K562 (cell line): ENCODE measurements around the gene SORT1. TPM values are rescaled to one million over a fixed set of nuclear protein-coding genes. Genes with fewer than 3 reads are reported as not detected.
A peak's percentile ranks its signal among the peaks of the same experiment; 100 is the strongest.

ENCODE experiments used
- AFF4 ChIP-seq: sonication (generic); formaldehyde crosslinking; IDR thresholded peaks from 2 replicates; pipeline ENCODE4 v1.8.0; 2023; ENCODE audit warnings: mild to moderate bottlenecking, missing genetic modification reagents
- ERF ChIP-seq: fragments of 450-650 bp; formaldehyde crosslinking; IDR thresholded peaks from 2 replicates; pipeline ENCODE4 v1.4.0; 2020; ENCODE audit warnings: mild to moderate bottlenecking, mixed read lengths
- ILF3 ChIP-seq: fragments of 450-650 bp; IDR thresholded peaks from 2 replicates; pipeline ENCODE4 v1.6.1; 2018; ENCODE audit warnings: antibody characterized with exemption, mild to moderate bottlenecking, moderate library complexity, borderline replicate concordance
- KLF6 ChIP-seq: fragments of 250-450 bp; sonication (Bioruptor Pico); IDR thresholded peaks from 2 replicates; pipeline ENCODE4 v1.4.0; 2020; ENCODE audit warnings: mild to moderate bottlenecking, moderate library complexity, borderline replicate concordance
- MAFK ChIP-seq: IDR thresholded peaks from 2 replicates; pipeline ENCODE4 v1.6.1; 2011; ENCODE audit warnings: low read length, improper control_type of control experiment
- MED1 ChIP-seq: sonication (generic); formaldehyde crosslinking; IDR thresholded peaks from 2 replicates; pipeline ENCODE4 v1.8.1; 2023; ENCODE audit warnings: missing genetic modification reagents, borderline replicate concordance
- MYC ChIP-seq, 2 experiments: fragments of 250-450 bp in 1 of 2; sonication (Bioruptor Pico) in 1 of 2; IDR thresholded peaks; 2 replicates each; pipeline versions ENCODE4 v1.5.1 to v1.6.1; 2012 to 2021; ENCODE audit warnings: low read depth in 2 of 2, borderline replicate concordance in 1 of 2, improper control_type of control experiment in 1 of 2, low read length in 1 of 2, mild to moderate bottlenecking in 1 of 2, moderate library complexity in 1 of 2
- NFIC ChIP-seq: fragments of 450-650 bp; IDR thresholded peaks from 2 replicates; pipeline ENCODE4 v1.6.1; 2017; ENCODE audit warnings: mild to moderate bottlenecking, inconsistent platforms
- PHF8 ChIP-seq: fragments of 200-600 bp; sonication (generic); IDR thresholded peaks from 2 replicates; pipeline ENCODE4 v1.6.1; 2012; ENCODE audit warnings: mixed run types, mild to moderate bottlenecking, inconsistent platforms, low read length, moderate library complexity, borderline replicate concordance
- PRMT5 ChIP-seq: sonication (generic); formaldehyde crosslinking; IDR thresholded peaks from 2 replicates; pipeline ENCODE4 v1.5.0; 2020; ENCODE audit warnings: missing genetic modification reagents
- SMC3 ChIP-seq: conservative IDR thresholded peaks from 2 replicates; pipeline ENCODE4 v1.6.1; 2011; ENCODE audit warnings: low read depth, low read length, improper control_type of control experiment; ENCODE audit not compliant: insufficient read depth
- SP1 ChIP-seq: sonication (generic); formaldehyde crosslinking; IDR thresholded peaks from 2 replicates; pipeline ENCODE4 v1.8.1; 2022; ENCODE audit warnings: mild to moderate bottlenecking, missing genetic modification reagents
- ZFP30 ChIP-seq: fragments of 250-450 bp; sonication (Bioruptor Pico); IDR thresholded peaks from 2 replicates; pipeline ENCODE4 v1.8.0; 2022; ENCODE audit warnings: moderate library complexity, mild to moderate bottlenecking, inconsistent platforms, borderline replicate concordance
- ZNF212 ChIP-seq: fragments of 450-650 bp; formaldehyde crosslinking; IDR thresholded peaks from 2 replicates; pipeline ENCODE4 v1.4.0; 2020; ENCODE audit warnings: mild to moderate bottlenecking
- ZNF436 ChIP-seq: fragments of 250-450, 450-650 bp; sonication (Bioruptor Pico); formaldehyde crosslinking; IDR thresholded peaks from 2 replicates; pipeline ENCODE4 v1.7.0; 2020; ENCODE audit warnings: mild to moderate bottlenecking
- polyA plus RNA-seq, 8 experiments: library from polyadenylated mRNA; depleted of rRNA in 4 of 8; stranded (reverse) in 5 of 8; unstranded in 3 of 8; fragments of >200 nt; fragmentation: Nextera tagmentation in 2 of 8; fragmentation: Illumina TruSeq in 1 of 8; extraction: Ambion mirVana in 2 of 8; extraction: Trizol in 1 of 8; gene quantifications; 2 replicates each; pipeline versions ENCODE4 v1.2.1 to v1.2.3, GENCODE V29; 2011 to 2014; ENCODE audit warnings: inconsistent platforms in 1 of 8, missing spikeins in 1 of 8
- total RNA-seq, 7 experiments: library from RNA; depleted of rRNA in 6 of 7; stranded (reverse); fragments of >200 nt in 6 of 7; fragmentation: Illumina TruSeq in 2 of 7; extraction: Trizol in 2 of 7; gene quantifications; 2 replicates each; pipeline versions ENCODE4 v1.2.1 to v1.2.3, GENCODE V29; 2011 to 2021; ENCODE audit warnings: low replicate concordance in 1 of 7
- TF ChIP-seq, protein P1 (sequence below): fragments of 250-450 bp; sonication (Bioruptor Pico); IDR thresholded peaks from 2 replicates; pipeline ENCODE4 v1.4.0; 2020; ENCODE audit warnings: mild to moderate bottlenecking
- TF ChIP-seq, protein P2 (sequence below): conservative IDR thresholded peaks from 2 replicates; pipeline ENCODE4 v1.6.1; 2011; ENCODE audit warnings: low read depth, mild to moderate bottlenecking, low read length; ENCODE audit not compliant: control insufficient read depth
- TF ChIP-seq, protein P3 (sequence below): sonication (generic); formaldehyde crosslinking; IDR thresholded peaks from 2 replicates; pipeline ENCODE4 v1.8.0; 2022; ENCODE audit warnings: missing genetic modification reagents, mild to moderate bottlenecking, borderline replicate concordance

Gene SORT1
- total and polyA plus RNA-seq, 9 of the 15 experiments (the other 6 are each of a cell fraction or from before 2014, with no cell fraction given) = 27.4 to 112 (median 65.0) TPM

- TF ChIP-seq MYC (IDR thresholded peaks at IDR 0.05; ENCODE audit: low read depth, low read length) = peak; percentile 64
- TF ChIP-seq MYC (CRISPR knock-in tag; IDR thresholded peaks at IDR 0.05; ENCODE audit: borderline replicate concordance, low read depth) = no peak
- peak; percentile 75 for TF ChIP-seq MAFK
- no peak for TF ChIP-seq ILF3
- peak; percentile 57; the same call in 1 of the 2 replicates for TF ChIP-seq PHF8
- no peak for TF ChIP-seq AFF4
- 0 out of 2 replicates have a peak, but pooled peaks have one; percentile 22 for TF ChIP-seq KLF6 (CRISPR knock-in tag)
- peak; percentile 59 for TF ChIP-seq NFIC
- TF ChIP-seq ZFP30 (CRISPR knock-in tag) = no peak
- TF ChIP-seq, protein P1, sequence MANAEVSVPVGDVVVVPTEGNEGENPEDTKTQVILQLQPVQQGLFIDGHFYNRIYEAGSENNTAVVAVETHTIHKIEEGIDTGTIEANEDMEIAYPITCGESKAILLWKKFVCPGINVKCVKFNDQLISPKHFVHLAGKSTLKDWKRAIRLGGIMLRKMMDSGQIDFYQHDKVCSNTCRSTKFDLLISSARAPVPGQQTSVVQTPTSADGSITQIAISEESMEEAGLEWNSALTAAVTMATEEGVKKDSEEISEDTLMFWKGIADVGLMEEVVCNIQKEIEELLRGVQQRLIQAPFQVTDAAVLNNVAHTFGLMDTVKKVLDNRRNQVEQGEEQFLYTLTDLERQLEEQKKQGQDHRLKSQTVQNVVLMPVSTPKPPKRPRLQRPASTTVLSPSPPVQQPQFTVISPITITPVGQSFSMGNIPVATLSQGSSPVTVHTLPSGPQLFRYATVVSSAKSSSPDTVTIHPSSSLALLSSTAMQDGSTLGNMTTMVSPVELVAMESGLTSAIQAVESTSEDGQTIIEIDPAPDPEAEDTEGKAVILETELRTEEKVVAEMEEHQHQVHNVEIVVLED (CRISPR knock-in tag) = 0 out of 2 replicates have a peak, but pooled peaks have one; percentile 31
- peak; percentile 55 for TF ChIP-seq ERF (CRISPR knock-in tag)
- TF ChIP-seq ZNF436 (CRISPR knock-in tag) = 0 out of 2 replicates have a peak, but pooled peaks have one; percentile 16
- TF ChIP-seq, protein P2, sequence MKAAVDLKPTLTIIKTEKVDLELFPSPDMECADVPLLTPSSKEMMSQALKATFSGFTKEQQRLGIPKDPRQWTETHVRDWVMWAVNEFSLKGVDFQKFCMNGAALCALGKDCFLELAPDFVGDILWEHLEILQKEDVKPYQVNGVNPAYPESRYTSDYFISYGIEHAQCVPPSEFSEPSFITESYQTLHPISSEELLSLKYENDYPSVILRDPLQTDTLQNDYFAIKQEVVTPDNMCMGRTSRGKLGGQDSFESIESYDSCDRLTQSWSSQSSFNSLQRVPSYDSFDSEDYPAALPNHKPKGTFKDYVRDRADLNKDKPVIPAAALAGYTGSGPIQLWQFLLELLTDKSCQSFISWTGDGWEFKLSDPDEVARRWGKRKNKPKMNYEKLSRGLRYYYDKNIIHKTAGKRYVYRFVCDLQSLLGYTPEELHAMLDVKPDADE = no peak
- TF ChIP-seq ZNF212 (CRISPR knock-in tag) = 0 out of 2 replicates have a peak, but pooled peaks have one; percentile 47
- TF ChIP-seq, protein P3, sequence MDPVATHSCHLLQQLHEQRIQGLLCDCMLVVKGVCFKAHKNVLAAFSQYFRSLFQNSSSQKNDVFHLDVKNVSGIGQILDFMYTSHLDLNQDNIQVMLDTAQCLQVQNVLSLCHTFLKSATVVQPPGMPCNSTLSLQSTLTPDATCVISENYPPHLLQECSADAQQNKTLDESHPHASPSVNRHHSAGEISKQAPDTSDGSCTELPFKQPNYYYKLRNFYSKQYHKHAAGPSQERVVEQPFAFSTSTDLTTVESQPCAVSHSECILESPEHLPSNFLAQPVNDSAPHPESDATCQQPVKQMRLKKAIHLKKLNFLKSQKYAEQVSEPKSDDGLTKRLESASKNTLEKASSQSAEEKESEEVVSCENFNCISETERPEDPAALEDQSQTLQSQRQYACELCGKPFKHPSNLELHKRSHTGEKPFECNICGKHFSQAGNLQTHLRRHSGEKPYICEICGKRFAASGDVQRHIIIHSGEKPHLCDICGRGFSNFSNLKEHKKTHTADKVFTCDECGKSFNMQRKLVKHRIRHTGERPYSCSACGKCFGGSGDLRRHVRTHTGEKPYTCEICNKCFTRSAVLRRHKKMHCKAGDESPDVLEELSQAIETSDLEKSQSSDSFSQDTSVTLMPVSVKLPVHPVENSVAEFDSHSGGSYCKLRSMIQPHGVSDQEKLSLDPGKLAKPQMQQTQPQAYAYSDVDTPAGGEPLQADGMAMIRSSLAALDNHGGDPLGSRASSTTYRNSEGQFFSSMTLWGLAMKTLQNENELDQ (CRISPR knock-in tag) = no peak
- no peak for TF ChIP-seq PRMT5 (CRISPR knock-in tag)
- TF ChIP-seq SMC3 = no peak
- TF ChIP-seq MED1 (CRISPR knock-in tag) = no peak
- TF ChIP-seq SP1 (CRISPR knock-in tag) = peak; percentile 16; the same call in 1 of the 2 replicates
These were observed 7.9 kb downstream of the SORT1 start (continued) for GRCh38 chr1:109389638-109390341.
